WTC11 (cell line): ENCODE measurements around the gene ANKS3.

Source experiments
- CREB1 ChIP-seq: sonication (generic); formaldehyde crosslinking; IDR thresholded peaks from 2 replicates; pipeline ENCODE4 v1.8.0; 2023; ENCODE audit warnings: mild to moderate bottlenecking, missing genetic modification reagents
- CTCF ChIP-seq: fragments of 200-600 bp; IDR thresholded peaks from 2 replicates; pipeline ENCODE4 v1.8.0; 2022; ENCODE audit warnings: antibody characterized with exemption
- ETV6 ChIP-seq: sonication (generic); formaldehyde crosslinking; IDR thresholded peaks from 2 replicates; pipeline ENCODE4 v1.8.1; 2022; ENCODE audit warnings: mild to moderate bottlenecking, missing genetic modification reagents
- FOXJ3 ChIP-seq: sonication (generic); formaldehyde crosslinking; IDR thresholded peaks from 2 replicates; pipeline ENCODE4 v1.9.0; 2021; ENCODE audit warnings: missing genetic modification reagents, mild to moderate bottlenecking, borderline replicate concordance
- GABPB1 ChIP-seq: sonication (generic); formaldehyde crosslinking; IDR thresholded peaks from 2 replicates; pipeline ENCODE4 v1.8.1; 2023; ENCODE audit warnings: mild to moderate bottlenecking, missing genetic modification reagents
- GRHL2 ChIP-seq: fragments of 250-450 bp; sonication (Bioruptor Pico); IDR thresholded peaks from 2 replicates; pipeline ENCODE4 v1.8.0; 2022; ENCODE audit warnings: mild to moderate bottlenecking, moderate library complexity; ENCODE audit not compliant: insufficient replicate concordance, severe bottlenecking
- JUN ChIP-seq: sonication (generic); formaldehyde crosslinking; IDR thresholded peaks from 2 replicates; pipeline ENCODE4 v1.8.0; 2023; ENCODE audit warnings: mild to moderate bottlenecking, missing genetic modification reagents
- KAT7 ChIP-seq: sonication (generic); formaldehyde crosslinking; IDR thresholded peaks from 2 replicates; pipeline ENCODE4 v1.8.1; 2023; ENCODE audit warnings: missing genetic modification reagents, mild to moderate bottlenecking, borderline replicate concordance
- PREB ChIP-seq: sonication (generic); formaldehyde crosslinking; IDR thresholded peaks from 2 replicates; pipeline ENCODE4 v1.8.1; 2022; ENCODE audit warnings: mild to moderate bottlenecking, missing genetic modification reagents, moderate library complexity, borderline replicate concordance
- TP53 ChIP-seq: sonication (generic); formaldehyde crosslinking; IDR thresholded peaks from 2 replicates; pipeline ENCODE4 v1.8.1; 2023; ENCODE audit warnings: mild to moderate bottlenecking, missing genetic modification reagents
- TF ChIP-seq, protein P1 (sequence below): sonication (generic); formaldehyde crosslinking; IDR thresholded peaks from 2 replicates; pipeline ENCODE4 v1.8.0; 2022; ENCODE audit warnings: mild to moderate bottlenecking, missing genetic modification reagents
- TF ChIP-seq, protein P2 (sequence below): sonication (generic); formaldehyde crosslinking; IDR thresholded peaks from 2 replicates; pipeline ENCODE4 v1.8.1; 2023; ENCODE audit warnings: mild to moderate bottlenecking, missing genetic modification reagents, moderate library complexity
- TF ChIP-seq, protein P3 (sequence below): sonication (generic); formaldehyde crosslinking; IDR thresholded peaks from 2 replicates; pipeline ENCODE4 v1.8.0; 2022; ENCODE audit warnings: mild to moderate bottlenecking, missing genetic modification reagents
- TF ChIP-seq, protein P4 (sequence below): sonication (generic); formaldehyde crosslinking; IDR thresholded peaks from 2 replicates; pipeline ENCODE4 v1.8.0; 2022; ENCODE audit warnings: mild to moderate bottlenecking, missing genetic modification reagents

DNA sequence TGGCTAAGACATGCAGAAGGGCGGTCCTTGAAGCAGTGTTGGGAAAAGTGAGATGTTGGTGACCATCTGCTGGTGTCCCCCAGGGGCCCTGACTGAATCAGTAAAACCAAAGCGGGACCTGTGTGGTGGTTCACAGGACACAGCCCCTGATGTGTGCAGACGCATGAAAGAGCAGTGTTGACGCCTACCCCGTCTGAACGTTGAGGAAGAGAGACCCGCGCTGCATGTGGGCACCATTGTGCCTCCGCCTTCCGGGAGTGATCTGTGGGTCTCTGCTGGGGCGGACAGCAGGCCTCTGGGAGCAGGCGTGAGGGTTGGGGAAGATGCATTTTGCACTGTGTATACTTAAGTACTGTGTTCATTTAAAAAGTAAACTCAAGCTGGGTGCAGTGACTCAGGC, 77.8 kb downstream of the ANKS3 start:
- TF ChIP-seq CTCF (no peak), KAT7 (CRISPR knock-in tag) (no peak), JUN (CRISPR knock-in tag) (no peak), CREB1 (no peak), FOXJ3 (CRISPR knock-in tag) (no peak), ETV6 (CRISPR knock-in tag) (no peak), GABPB1 (CRISPR knock-in tag) (no peak), GRHL2 (CRISPR knock-in tag) (no peak), TP53 (CRISPR knock-in tag) (no peak), PREB (CRISPR knock-in tag) (no peak)
- TF ChIP-seq, protein P1, sequence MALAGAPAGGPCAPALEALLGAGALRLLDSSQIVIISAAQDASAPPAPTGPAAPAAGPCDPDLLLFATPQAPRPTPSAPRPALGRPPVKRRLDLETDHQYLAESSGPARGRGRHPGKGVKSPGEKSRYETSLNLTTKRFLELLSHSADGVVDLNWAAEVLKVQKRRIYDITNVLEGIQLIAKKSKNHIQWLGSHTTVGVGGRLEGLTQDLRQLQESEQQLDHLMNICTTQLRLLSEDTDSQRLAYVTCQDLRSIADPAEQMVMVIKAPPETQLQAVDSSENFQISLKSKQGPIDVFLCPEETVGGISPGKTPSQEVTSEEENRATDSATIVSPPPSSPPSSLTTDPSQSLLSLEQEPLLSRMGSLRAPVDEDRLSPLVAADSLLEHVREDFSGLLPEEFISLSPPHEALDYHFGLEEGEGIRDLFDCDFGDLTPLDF (CRISPR knock-in tag) = no peak
- TF ChIP-seq, protein P2, sequence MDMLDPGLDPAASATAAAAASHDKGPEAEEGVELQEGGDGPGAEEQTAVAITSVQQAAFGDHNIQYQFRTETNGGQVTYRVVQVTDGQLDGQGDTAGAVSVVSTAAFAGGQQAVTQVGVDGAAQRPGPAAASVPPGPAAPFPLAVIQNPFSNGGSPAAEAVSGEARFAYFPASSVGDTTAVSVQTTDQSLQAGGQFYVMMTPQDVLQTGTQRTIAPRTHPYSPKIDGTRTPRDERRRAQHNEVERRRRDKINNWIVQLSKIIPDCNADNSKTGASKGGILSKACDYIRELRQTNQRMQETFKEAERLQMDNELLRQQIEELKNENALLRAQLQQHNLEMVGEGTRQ (CRISPR knock-in tag) = no peak
- TF ChIP-seq, protein P3, sequence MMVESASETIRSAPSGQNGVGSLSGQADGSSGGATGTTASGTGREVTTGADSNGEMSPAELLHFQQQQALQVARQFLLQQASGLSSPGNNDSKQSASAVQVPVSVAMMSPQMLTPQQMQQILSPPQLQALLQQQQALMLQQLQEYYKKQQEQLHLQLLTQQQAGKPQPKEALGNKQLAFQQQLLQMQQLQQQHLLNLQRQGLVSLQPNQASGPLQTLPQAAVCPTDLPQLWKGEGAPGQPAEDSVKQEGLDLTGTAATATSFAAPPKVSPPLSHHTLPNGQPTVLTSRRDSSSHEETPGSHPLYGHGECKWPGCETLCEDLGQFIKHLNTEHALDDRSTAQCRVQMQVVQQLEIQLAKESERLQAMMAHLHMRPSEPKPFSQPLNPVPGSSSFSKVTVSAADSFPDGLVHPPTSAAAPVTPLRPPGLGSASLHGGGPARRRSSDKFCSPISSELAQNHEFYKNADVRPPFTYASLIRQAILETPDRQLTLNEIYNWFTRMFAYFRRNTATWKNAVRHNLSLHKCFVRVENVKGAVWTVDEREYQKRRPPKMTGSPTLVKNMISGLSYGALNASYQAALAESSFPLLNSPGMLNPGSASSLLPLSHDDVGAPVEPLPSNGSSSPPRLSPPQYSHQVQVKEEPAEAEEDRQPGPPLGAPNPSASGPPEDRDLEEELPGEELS (CRISPR knock-in tag) = no peak
- TF ChIP-seq, protein P4, sequence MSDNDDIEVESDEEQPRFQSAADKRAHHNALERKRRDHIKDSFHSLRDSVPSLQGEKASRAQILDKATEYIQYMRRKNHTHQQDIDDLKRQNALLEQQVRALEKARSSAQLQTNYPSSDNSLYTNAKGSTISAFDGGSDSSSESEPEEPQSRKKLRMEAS (CRISPR knock-in tag) = no peak
